ENCODE data around the gene HAUS5.

HAUS5 gene

GRCh38 chr19:35612224-35612558 lies 344 bp upstream of the HAUS5 start:
- H3K36me3 ChIP-seq (ENCODE audit: insufficient read depth, low read depth, low read length), result peaks cover 24% of the 10 kb centered on the region
- peaks cover 8% of the 10 kb centered on the region for H3K27me3 ChIP-seq (ENCODE audit: insufficient read depth, low read length)
- H3K9ac ChIP-seq (ENCODE audit: low read depth, low read length), result no peak overlapping the region; the same call in 1 of the 2 replicates
- no peak overlapping the region for H3K27ac ChIP-seq (ENCODE audit: low read length)
- H3K4me3 ChIP-seq (ENCODE audit: low read length), result peak overlapping the region; percentile 84
- peaks cover 6% of the 10 kb centered on the region for H3K9me3 ChIP-seq (ENCODE audit: insufficient read depth, low read depth, low read length)
- H3K4me1 ChIP-seq (ENCODE audit: insufficient read depth, low read length), result 0 out of 2 replicates have a peak, but pooled peaks cover 3% of the 10 kb centered on the region

- no peaks in the 10 kb centered on the region for H3K9me3 ChIP-seq (ENCODE audit: insufficient read depth, low read depth, low read length)
- H3K27ac ChIP-seq (ENCODE audit: low read length), result no peak overlapping the region
- no peak overlapping the region for H3K9ac ChIP-seq (ENCODE audit: low read depth, low read length)
- peaks cover 29% of the 10 kb centered on the region for H3K36me3 ChIP-seq (ENCODE audit: insufficient read depth, low read depth, low read length)
- peak overlapping the region; percentile 84; the same call in 1 of the 2 replicates for H3K4me3 ChIP-seq (ENCODE audit: low read length)
- H3K4me1 ChIP-seq (ENCODE audit: insufficient read depth, low read length), result 0 out of 2 replicates have a peak, but pooled peaks cover 3% of the 10 kb centered on the region
- peaks cover 8% of the 10 kb centered on the region for H3K27me3 ChIP-seq (ENCODE audit: insufficient read depth, low read length)
These were observed 1.0 kb downstream of the HAUS5 start for GRCh38 chr19:35613574-35613973.

GRCh38 chr19:35615036-35615435 lies 2.5 kb downstream of the HAUS5 start:
- no peak overlapping the region for H3K9ac ChIP-seq (ENCODE audit: low read depth, low read length)
- H3K4me3 ChIP-seq (ENCODE audit: low read length), result no peak overlapping the region
- H3K27me3 ChIP-seq (ENCODE audit: insufficient read depth, low read length), result peaks cover 8% of the 10 kb centered on the region
- H3K36me3 ChIP-seq (ENCODE audit: insufficient read depth, low read depth, low read length), result peaks cover 29% of the 10 kb centered on the region
- 0 out of 2 replicates have a peak, but pooled peaks cover 3% of the 10 kb centered on the region for H3K4me1 ChIP-seq (ENCODE audit: insufficient read depth, low read length)
- no peak overlapping the region for H3K27ac ChIP-seq (ENCODE audit: low read length)
- no peaks in the 10 kb centered on the region for H3K9me3 ChIP-seq (ENCODE audit: insufficient read depth, low read depth, low read length)

- no peak overlapping the region for H3K9ac ChIP-seq (ENCODE audit: low read depth, low read length)
- peaks cover 53% of the 10 kb centered on the region for H3K36me3 ChIP-seq (ENCODE audit: insufficient read depth, low read depth, low read length)
- H3K4me3 ChIP-seq (ENCODE audit: low read length), result no peak overlapping the region
- H3K9me3 ChIP-seq (ENCODE audit: insufficient read depth, low read depth, low read length), result no peaks in the 10 kb centered on the region
- no peak overlapping the region for H3K27ac ChIP-seq (ENCODE audit: low read length)
- H3K27me3 ChIP-seq (ENCODE audit: insufficient read depth, low read length), result no peaks in the 10 kb centered on the region
- H3K4me1 ChIP-seq (ENCODE audit: insufficient read depth, low read length), result no peaks in the 10 kb centered on the region
These were observed 6.3 kb downstream of the HAUS5 start for GRCh38 chr19:35618857-35619256.

- no peaks in the 10 kb centered on the region for H3K27me3 ChIP-seq (ENCODE audit: insufficient read depth, low read length)
- no peaks in the 10 kb centered on the region for H3K4me1 ChIP-seq (ENCODE audit: insufficient read depth, low read length)
- no peaks in the 10 kb centered on the region for H3K9me3 ChIP-seq (ENCODE audit: insufficient read depth, low read depth, low read length)
- peaks cover 53% of the 10 kb centered on the region for H3K36me3 ChIP-seq (ENCODE audit: insufficient read depth, low read depth, low read length)
- no peak overlapping the region for H3K27ac ChIP-seq (ENCODE audit: low read length)
- H3K4me3 ChIP-seq (ENCODE audit: low read length), result no peak overlapping the region
- H3K9ac ChIP-seq (ENCODE audit: low read depth, low read length), result no peak overlapping the region
These were observed 6.9 kb downstream of the HAUS5 start for GRCh38 chr19:35619290-35619923.

- H3K4me3 ChIP-seq (ENCODE audit: low read length), result no peak overlapping the region
These were observed 7.5 kb downstream of the HAUS5 start for GRCh38 chr19:35620001-35620400.

GRCh38 chr19:35621708-35622107 lies 9.2 kb downstream of the HAUS5 start:
- Histone ChIP-seq H3K36me3 (ENCODE audit: insufficient read depth, low read depth, low read length) (peaks cover 34% of the 10 kb centered on the region), H3K27me3 (ENCODE audit: insufficient read depth, low read length) (no peaks in the 10 kb centered on the region), H3K4me1 (ENCODE audit: insufficient read depth, low read length) (no peaks in the 10 kb centered on the region), H3K27ac (ENCODE audit: low read length) (no peak overlapping the region), H3K4me3 (ENCODE audit: low read length) (no peak overlapping the region), H3K9me3 (ENCODE audit: insufficient read depth, low read depth, low read length) (no peaks in the 10 kb centered on the region), H3K9ac (ENCODE audit: low read depth, low read length) (no peak overlapping the region)

More at GRCh38 chr19:35620001-35620400, 7.5 kb downstream of the HAUS5 start:
- Histone ChIP-seq H3K36me3 (ENCODE audit: insufficient read depth, low read depth, low read length) (peaks cover 48% of the 10 kb centered on the region), H3K27me3 (ENCODE audit: insufficient read depth, low read length) (no peaks in the 10 kb centered on the region), H3K27ac (ENCODE audit: low read length) (no peak overlapping the region), H3K4me1 (ENCODE audit: insufficient read depth, low read length) (no peaks in the 10 kb centered on the region), H3K9ac (ENCODE audit: low read depth, low read length) (no peak overlapping the region), H3K9me3 (ENCODE audit: insufficient read depth, low read depth, low read length) (no peaks in the 10 kb centered on the region)

- Histone ChIP-seq H3K27me3 (ENCODE audit: insufficient read depth, low read length) (no peaks in the 10 kb centered on the region), H3K27ac (ENCODE audit: low read length) (no peak overlapping the region), H3K4me3 (ENCODE audit: low read length) (no peak overlapping the region), H3K9ac (ENCODE audit: low read depth, low read length) (no peak overlapping the region), H3K9me3 (ENCODE audit: insufficient read depth, low read depth, low read length) (no peaks in the 10 kb centered on the region), H3K36me3 (ENCODE audit: insufficient read depth, low read depth, low read length) (peaks cover 24% of the 10 kb centered on the region), H3K4me1 (ENCODE audit: insufficient read depth, low read length) (no peaks in the 10 kb centered on the region; the same call in 1 of the 2 replicates)
These were observed 10.2 kb downstream of the HAUS5 start for GRCh38 chr19:35622750-35623149.

- Histone ChIP-seq H3K4me1 (ENCODE audit: insufficient read depth, low read length) (no peaks in the 10 kb centered on the region; the same call in 1 of the 2 replicates), H3K27ac (ENCODE audit: low read length) (no peak overlapping the region), H3K9ac (ENCODE audit: low read depth, low read length) (no peak overlapping the region), H3K4me3 (ENCODE audit: low read length) (no peak overlapping the region), H3K36me3 (ENCODE audit: insufficient read depth, low read depth, low read length) (peaks cover 24% of the 10 kb centered on the region), H3K27me3 (ENCODE audit: insufficient read depth, low read length) (no peaks in the 10 kb centered on the region), H3K9me3 (ENCODE audit: insufficient read depth, low read depth, low read length) (no peaks in the 10 kb centered on the region)
These were observed 10.9 kb downstream of the HAUS5 start for GRCh38 chr19:35623327-35624010.

- Histone ChIP-seq H3K4me1 (ENCODE audit: insufficient read depth, low read length) (peaks cover 2% of the 10 kb centered on the region; the same call in 1 of the 2 replicates), H3K36me3 (ENCODE audit: insufficient read depth, low read depth, low read length) (peaks cover 30% of the 10 kb centered on the region), H3K9me3 (ENCODE audit: insufficient read depth, low read depth, low read length) (no peaks in the 10 kb centered on the region), H3K4me3 (ENCODE audit: low read length) (peak overlapping the region; percentile 97), H3K27me3 (ENCODE audit: insufficient read depth, low read length) (no peaks in the 10 kb centered on the region), H3K9ac (ENCODE audit: low read depth, low read length) (peak overlapping the region; percentile 76; the same call in 1 of the 2 replicates), H3K27ac (ENCODE audit: low read length) (no peak overlapping the region)
These were observed 15.7 kb downstream of the HAUS5 start for GRCh38 chr19:35628264-35628564.

- H3K27me3 ChIP-seq (ENCODE audit: insufficient read depth, low read length), result no peaks in the 10 kb centered on the region
- peaks cover 34% of the 10 kb centered on the region for H3K36me3 ChIP-seq (ENCODE audit: insufficient read depth, low read depth, low read length)
- H3K4me1 ChIP-seq (ENCODE audit: insufficient read depth, low read length), result peaks cover 2% of the 10 kb centered on the region; the same call in 1 of the 2 replicates
- peak within 1 kb of the TSS; percentile 85; the same call in 1 of the 2 replicates for H3K9ac ChIP-seq (ENCODE audit: low read depth, low read length)
- H3K4me3 ChIP-seq (ENCODE audit: low read length), result peak within 1 kb of the TSS; percentile 97
- H3K9me3 ChIP-seq (ENCODE audit: insufficient read depth, low read depth, low read length), result no peaks in the 10 kb centered on the region
- peak within 1 kb of the TSS; percentile 19 for H3K27ac ChIP-seq (ENCODE audit: low read length)
These were observed 16.2 kb downstream of the HAUS5 start, which contains the start of gene RBM42 for GRCh38 chr19:35628565-35629331. RBM42 (plus strand) TSS chr19:35629036; CDS start chr19:35629154, 118 bp downstream.

All from iPS-20b (cell line).